K562 (cell line): Measurements from ENCODE around the gene TCF3. TPM values are rescaled to one million over a fixed set of nuclear protein-coding genes. Genes with fewer than 3 reads are reported as not detected.

Source experiments
- BMI1 ChIP-seq: fragments of 150-350 bp; IDR thresholded peaks from 2 replicates; pipeline ENCODE4 v1.6.1; 2014; ENCODE audit warnings: low read length
- CBX1 ChIP-seq: sonication (generic); IDR thresholded peaks from 2 replicates; pipeline ENCODE4 v1.6.1; 2016; ENCODE audit warnings: antibody characterized with exemption, low read depth, mild to moderate bottlenecking
- CREBBP ChIP-seq: IDR thresholded peaks from one replicate; pipeline ENCODE4 v1.6.1; 2012; ENCODE audit warnings: low read depth, mild to moderate bottlenecking, control low read depth, inconsistent platforms, low read length
- FOS ChIP-seq: IDR thresholded peaks from 3 replicates; pipeline ENCODE4 v1.6.1; 2011; ENCODE audit not compliant: insufficient read length; ENCODE audit errors: extremely low read depth
- MAFK ChIP-seq: IDR thresholded peaks from 2 replicates; pipeline ENCODE4 v1.6.1; 2011; ENCODE audit warnings: low read length, improper control_type of control experiment
- MEF2A ChIP-seq: IDR thresholded peaks from 2 replicates; pipeline ENCODE4 v1.6.1; 2011; ENCODE audit warnings: low read depth, mild to moderate bottlenecking, low read length, moderate library complexity; ENCODE audit not compliant: control insufficient read depth
- NFXL1 ChIP-seq: fragments of 450-650 bp; formaldehyde crosslinking; IDR thresholded peaks from 2 replicates; pipeline ENCODE4 v1.4.0; 2021; ENCODE audit warnings: mild to moderate bottlenecking
- PCBP1 ChIP-seq: fragments of 200-400 bp; formaldehyde crosslinking; IDR thresholded peaks from 2 replicates; pipeline ENCODE4 v1.6.1; 2018; ENCODE audit warnings: mild to moderate bottlenecking, low read depth, low read length; ENCODE audit not compliant: poor library complexity, severe bottlenecking
- POLR2B ChIP-seq: fragments of 450-650 bp; IDR thresholded peaks from 2 replicates; pipeline ENCODE4 v1.6.1; 2018; ENCODE audit warnings: low read depth; ENCODE audit not compliant: partially characterized antibody
- TARDBP ChIP-seq: fragments of 450-650 bp; IDR thresholded peaks from 2 replicates; pipeline ENCODE4 v1.6.1; 2016
- ZBTB17 ChIP-seq: fragments of 450-650 bp; formaldehyde crosslinking; IDR thresholded peaks from 2 replicates; pipeline ENCODE4 v1.4.0; 2020; ENCODE audit warnings: mild to moderate bottlenecking
- ZNF143 ChIP-seq: sonication (generic); formaldehyde crosslinking; IDR thresholded peaks from 2 replicates; pipeline ENCODE4 v1.9.0; 2022; ENCODE audit warnings: mild to moderate bottlenecking, missing genetic modification reagents
- ZNF217 ChIP-seq: sonication (generic); formaldehyde crosslinking; IDR thresholded peaks from 2 replicates; pipeline ENCODE4 v1.8.0; 2022; ENCODE audit warnings: mild to moderate bottlenecking, missing genetic modification reagents
- ZNF507 ChIP-seq: conservative IDR thresholded peaks from 2 replicates; pipeline ENCODE4 v1.6.1; 2017; ENCODE audit warnings: missing genetic modification characterization, missing compliant biosample characterization
- ZNF584 ChIP-seq: fragments of 200-800 bp; sonication (Bioruptor generic); IDR thresholded peaks from 2 replicates; pipeline ENCODE4 v1.6.1; 2016; ENCODE audit warnings: low read depth, mild to moderate bottlenecking, missing genetic modification characterization, missing compliant biosample characterization
- ZNF589 ChIP-seq: fragments of 200-800 bp; sonication (Bioruptor generic); IDR thresholded peaks from 2 replicates; pipeline ENCODE4 v1.6.1; 2016; ENCODE audit warnings: low read depth, missing genetic modification characterization, missing compliant biosample characterization
- polyA plus RNA-seq, 8 experiments: library from polyadenylated mRNA; depleted of rRNA in 4 of 8; stranded (reverse) in 5 of 8; unstranded in 3 of 8; fragments of >200 nt; fragmentation: Nextera tagmentation in 2 of 8; fragmentation: Illumina TruSeq in 1 of 8; extraction: Ambion mirVana in 2 of 8; extraction: Trizol in 1 of 8; gene quantifications; 2 replicates each; pipeline versions ENCODE4 v1.2.1 to v1.2.3, GENCODE V29; 2011 to 2014; ENCODE audit warnings: inconsistent platforms in 1 of 8, missing spikeins in 1 of 8
- total RNA-seq, 7 experiments: library from RNA; depleted of rRNA in 6 of 7; stranded (reverse); fragments of >200 nt in 6 of 7; fragmentation: Illumina TruSeq in 2 of 7; extraction: Trizol in 2 of 7; gene quantifications; 2 replicates each; pipeline versions ENCODE4 v1.2.1 to v1.2.3, GENCODE V29; 2011 to 2021; ENCODE audit warnings: low replicate concordance in 1 of 7
- TF ChIP-seq, protein P1 (sequence below): fragments of 450-650 bp; IDR thresholded peaks from 2 replicates; pipeline ENCODE4 v1.6.1; 2016; ENCODE audit warnings: low read depth, mild to moderate bottlenecking, moderate library complexity
- TF ChIP-seq, protein P2 (sequence below): sonication (generic); formaldehyde crosslinking; IDR thresholded peaks from 2 replicates; pipeline ENCODE4 v1.8.1; 2023; ENCODE audit warnings: missing genetic modification reagents, mild to moderate bottlenecking, borderline replicate concordance
- TF ChIP-seq, protein P3 (sequence below): fragments of 150-350 bp; conservative IDR thresholded peaks from 2 replicates; pipeline ENCODE4 v1.6.1; 2014; ENCODE audit warnings: low read length
- TF ChIP-seq, protein P4 (sequence below), 2 experiments: fragments of 450-650 bp in 1 of 2; sonication (generic) in 1 of 2; formaldehyde crosslinking in 1 of 2; IDR thresholded peaks in 1 of 2; conservative IDR thresholded peaks in 1 of 2; 2 replicates each; pipeline versions ENCODE4 v1.6.1 to v1.8.1; 2016 to 2023; ENCODE audit warnings: mild to moderate bottlenecking in 2 of 2, moderate library complexity in 2 of 2, inconsistent platforms in 1 of 2, missing genetic modification reagents in 1 of 2

TCF3 gene
- total and polyA plus RNA-seq, 9 of the 15 experiments (the other 6 are each of a cell fraction or from before 2014, with no cell fraction given) = 5.6 to 259 (median 84.0) TPM

DNA sequence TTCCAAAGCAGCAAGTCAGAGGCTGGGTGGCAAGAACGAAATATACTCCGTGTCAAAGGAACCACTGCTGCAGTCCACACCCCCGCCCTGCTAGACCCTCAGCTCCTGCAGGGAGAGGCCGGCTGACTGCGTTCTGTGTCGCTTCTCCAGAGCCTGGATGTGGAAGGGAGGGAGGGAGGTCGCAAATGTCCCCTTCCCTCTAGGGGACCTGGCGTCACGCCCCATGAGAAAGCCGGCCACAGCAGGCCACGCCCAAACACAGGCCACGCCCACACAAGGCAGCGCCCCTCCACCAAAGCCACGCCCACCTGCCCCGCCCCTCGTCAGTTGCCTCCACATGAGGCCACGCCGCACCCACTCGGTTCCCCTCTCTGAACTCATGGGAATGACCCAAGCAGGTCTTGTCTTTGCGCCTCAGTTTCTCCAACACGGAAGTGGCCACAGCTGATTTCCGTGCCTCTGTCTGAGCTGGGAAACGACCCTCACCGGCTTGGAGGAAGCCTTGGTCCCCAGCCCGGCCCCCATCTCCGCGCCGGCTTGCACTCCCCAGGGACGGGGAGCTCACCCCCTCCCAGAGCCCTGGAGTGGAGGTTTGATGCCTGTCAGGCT lies 38.4 kb upstream of the TCF3 start (continued):
- TF ChIP-seq, protein P1, sequence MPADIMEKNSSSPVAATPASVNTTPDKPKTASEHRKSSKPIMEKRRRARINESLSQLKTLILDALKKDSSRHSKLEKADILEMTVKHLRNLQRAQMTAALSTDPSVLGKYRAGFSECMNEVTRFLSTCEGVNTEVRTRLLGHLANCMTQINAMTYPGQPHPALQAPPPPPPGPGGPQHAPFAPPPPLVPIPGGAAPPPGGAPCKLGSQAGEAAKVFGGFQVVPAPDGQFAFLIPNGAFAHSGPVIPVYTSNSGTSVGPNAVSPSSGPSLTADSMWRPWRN = no peak
- no peak for TF ChIP-seq ZNF143 (CRISPR knock-in tag)
- no peak for TF ChIP-seq CREBBP
- no peak for TF ChIP-seq ZNF589 (CRISPR knock-in tag)
- TF ChIP-seq POLR2B = no peak
- TF ChIP-seq ZNF584 (CRISPR knock-in tag) = no peak
- TF ChIP-seq ZNF507 (tag) = no peak
- no peak for TF ChIP-seq ZNF217
- TF ChIP-seq PCBP1 = peak; percentile 67
- TF ChIP-seq TARDBP = no peak
- no peak for TF ChIP-seq NFXL1 (CRISPR knock-in tag)
- TF ChIP-seq MAFK = no peak
- TF ChIP-seq CBX1 = 0 out of 2 replicates have a peak, but pooled peaks have one; percentile 27
- TF ChIP-seq, protein P2, sequence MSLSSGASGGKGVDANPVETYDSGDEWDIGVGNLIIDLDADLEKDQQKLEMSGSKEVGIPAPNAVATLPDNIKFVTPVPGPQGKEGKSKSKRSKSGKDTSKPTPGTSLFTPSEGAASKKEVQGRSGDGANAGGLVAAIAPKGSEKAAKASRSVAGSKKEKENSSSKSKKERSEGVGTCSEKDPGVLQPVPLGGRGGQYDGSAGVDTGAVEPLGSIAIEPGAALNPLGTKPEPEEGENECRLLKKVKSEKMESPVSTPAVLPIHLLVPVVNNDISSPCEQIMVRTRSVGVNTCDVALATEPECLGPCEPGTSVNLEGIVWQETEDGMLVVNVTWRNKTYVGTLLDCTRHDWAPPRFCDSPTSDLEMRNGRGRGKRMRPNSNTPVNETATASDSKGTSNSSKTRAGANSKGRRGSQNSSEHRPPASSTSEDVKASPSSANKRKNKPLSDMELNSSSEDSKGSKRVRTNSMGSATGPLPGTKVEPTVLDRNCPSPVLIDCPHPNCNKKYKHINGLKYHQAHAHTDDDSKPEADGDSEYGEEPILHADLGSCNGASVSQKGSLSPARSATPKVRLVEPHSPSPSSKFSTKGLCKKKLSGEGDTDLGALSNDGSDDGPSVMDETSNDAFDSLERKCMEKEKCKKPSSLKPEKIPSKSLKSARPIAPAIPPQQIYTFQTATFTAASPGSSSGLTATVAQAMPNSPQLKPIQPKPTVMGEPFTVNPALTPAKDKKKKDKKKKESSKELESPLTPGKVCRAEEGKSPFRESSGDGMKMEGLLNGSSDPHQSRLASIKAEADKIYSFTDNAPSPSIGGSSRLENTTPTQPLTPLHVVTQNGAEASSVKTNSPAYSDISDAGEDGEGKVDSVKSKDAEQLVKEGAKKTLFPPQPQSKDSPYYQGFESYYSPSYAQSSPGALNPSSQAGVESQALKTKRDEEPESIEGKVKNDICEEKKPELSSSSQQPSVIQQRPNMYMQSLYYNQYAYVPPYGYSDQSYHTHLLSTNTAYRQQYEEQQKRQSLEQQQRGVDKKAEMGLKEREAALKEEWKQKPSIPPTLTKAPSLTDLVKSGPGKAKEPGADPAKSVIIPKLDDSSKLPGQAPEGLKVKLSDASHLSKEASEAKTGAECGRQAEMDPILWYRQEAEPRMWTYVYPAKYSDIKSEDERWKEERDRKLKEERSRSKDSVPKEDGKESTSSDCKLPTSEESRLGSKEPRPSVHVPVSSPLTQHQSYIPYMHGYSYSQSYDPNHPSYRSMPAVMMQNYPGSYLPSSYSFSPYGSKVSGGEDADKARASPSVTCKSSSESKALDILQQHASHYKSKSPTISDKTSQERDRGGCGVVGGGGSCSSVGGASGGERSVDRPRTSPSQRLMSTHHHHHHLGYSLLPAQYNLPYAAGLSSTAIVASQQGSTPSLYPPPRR = no peak
- TF ChIP-seq, protein P3, sequence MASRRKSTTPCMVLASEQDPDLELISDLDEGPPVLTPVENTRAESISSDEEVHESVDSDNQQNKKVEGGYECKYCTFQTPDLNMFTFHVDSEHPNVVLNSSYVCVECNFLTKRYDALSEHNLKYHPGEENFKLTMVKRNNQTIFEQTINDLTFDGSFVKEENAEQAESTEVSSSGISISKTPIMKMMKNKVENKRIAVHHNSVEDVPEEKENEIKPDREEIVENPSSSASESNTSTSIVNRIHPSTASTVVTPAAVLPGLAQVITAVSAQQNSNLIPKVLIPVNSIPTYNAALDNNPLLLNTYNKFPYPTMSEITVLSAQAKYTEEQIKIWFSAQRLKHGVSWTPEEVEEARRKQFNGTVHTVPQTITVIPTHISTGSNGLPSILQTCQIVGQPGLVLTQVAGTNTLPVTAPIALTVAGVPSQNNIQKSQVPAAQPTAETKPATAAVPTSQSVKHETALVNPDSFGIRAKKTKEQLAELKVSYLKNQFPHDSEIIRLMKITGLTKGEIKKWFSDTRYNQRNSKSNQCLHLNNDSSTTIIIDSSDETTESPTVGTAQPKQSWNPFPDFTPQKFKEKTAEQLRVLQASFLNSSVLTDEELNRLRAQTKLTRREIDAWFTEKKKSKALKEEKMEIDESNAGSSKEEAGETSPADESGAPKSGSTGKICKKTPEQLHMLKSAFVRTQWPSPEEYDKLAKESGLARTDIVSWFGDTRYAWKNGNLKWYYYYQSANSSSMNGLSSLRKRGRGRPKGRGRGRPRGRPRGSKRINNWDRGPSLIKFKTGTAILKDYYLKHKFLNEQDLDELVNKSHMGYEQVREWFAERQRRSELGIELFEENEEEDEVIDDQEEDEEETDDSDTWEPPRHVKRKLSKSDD = no peak
- no peak for TF ChIP-seq FOS
- TF ChIP-seq MEF2A = no peak
- TF ChIP-seq, protein P4, sequence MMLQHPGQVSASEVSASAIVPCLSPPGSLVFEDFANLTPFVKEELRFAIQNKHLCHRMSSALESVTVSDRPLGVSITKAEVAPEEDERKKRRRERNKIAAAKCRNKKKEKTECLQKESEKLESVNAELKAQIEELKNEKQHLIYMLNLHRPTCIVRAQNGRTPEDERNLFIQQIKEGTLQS (IDR thresholded peaks at IDR 0.05) = no peak
- TF ChIP-seq, protein P4 (CRISPR knock-in tag; conservative IDR thresholded peaks at IDR 0.05) = no peak
- no peak for TF ChIP-seq BMI1
- TF ChIP-seq ZBTB17 = no peak
